ENCODE measurements around the gene LRCOL1. TPM values are rescaled to one million over a fixed set of nuclear protein-coding genes. Genes with fewer than 3 reads are reported as not detected.
A peak's percentile ranks its signal among the peaks of the same experiment; 100 is the strongest.

LRCOL1 gene
- total and polyA plus RNA-seq, 10 of the 15 experiments (the other 5 are each of a cell fraction or from before 2014, with no cell fraction given): not detected

- FAIRE-seq (no peak), DNase-seq (ENCODE audit: low read depth, low spot score) (no peak), ATAC-seq (no peak)
- in situ Hi-C loops (cut with MboI): no loop called here
- ChIA-PET SMC1A (ENCODE audit: uncharacterized antibody, unreplicated experiment) (no interaction called here), POLR2A (no interaction called here), CTCF (no interaction called here), RAD21 (ENCODE audit: unreplicated experiment) (no interaction called here)
- Histone ChIP-seq H3K4me3 (no peak overlapping the region), H3K27ac (ENCODE audit: control insufficient read depth, insufficient read depth) (no peak overlapping the region), H2AFZ (ENCODE audit: control insufficient read depth, low read depth, low read length) (no peak overlapping the region), H3K27me3 (replicated peaks in 1 of 2; ENCODE audit: control insufficient read depth in 2 of 2, insufficient read depth in 2 of 2, low read length in 1 of 2) (no peaks in the 10 kb centered on the region), H3K4me1 (ENCODE audit: control insufficient read depth, insufficient read depth, low read length) (no peaks in the 10 kb centered on the region), H3K9me3 (replicated peaks; ENCODE audit: control insufficient read depth, insufficient read depth, low read length) (no peaks in the 10 kb centered on the region), H3K36me3 (ENCODE audit: control insufficient read depth in 2 of 2, insufficient read depth in 2 of 2, low read length in 1 of 2) (no peaks in the 10 kb centered on the region), H3K79me2 (ENCODE audit: control insufficient read depth, insufficient read depth, low read length) (no peaks in the 10 kb centered on the region), H4K20me1 (ENCODE audit: control insufficient read depth, insufficient read depth) (no peaks in the 10 kb centered on the region), H3K9ac (ENCODE audit: control insufficient read depth, insufficient read depth, low read length) (no peak overlapping the region), H3K4me2 (ENCODE audit: control insufficient read depth, insufficient read depth) (no peak overlapping the region)
- intact Hi-C loops (cut with micrococcal nuclease; ENCODE audit: unreplicated experiment): no loop called here
- no TSS peak for BruUV-seq (replicated peaks)
- WGBS (ENCODE audit: insufficient coverage, insufficient replicate concordance, low lambda C conversion rate, missing lambda C conversion rate): 94% methylated on average over 24 of the region's 24 CpGs
- no peak for TF ChIP-seq SUZ12 (IDR thresholded peaks at IDR 0.05; ENCODE audit: unreplicated experiment)
- TF ChIP-seq POLR2A (IDR thresholded peaks at IDR 0.05; ENCODE audit: low read depth, low read length): peak; percentile 7; the same call in 1 of the 2 replicates
These were observed 25.2 kb downstream of the LRCOL1 start for GRCh38 chr12:132585177-132585576.

GRCh38 chr12:132584429-132584828 lies 26.0 kb downstream of the LRCOL1 start:
- H3K4me2 ChIP-seq (ENCODE audit: control insufficient read depth, insufficient read depth): no peak overlapping the region
- H3K27me3 ChIP-seq (replicated peaks in 1 of 2; ENCODE audit: control insufficient read depth in 2 of 2, insufficient read depth in 2 of 2, low read length in 1 of 2): no peaks in the 10 kb centered on the region
- H3K27ac ChIP-seq (ENCODE audit: control insufficient read depth, insufficient read depth): no peak overlapping the region
- ChIA-PET POLR2A (no interaction called here), SMC1A (ENCODE audit: uncharacterized antibody, unreplicated experiment) (no interaction called here), RAD21 (ENCODE audit: unreplicated experiment) (no interaction called here), CTCF (no interaction called here)
- H3K4me3 ChIP-seq: no peak overlapping the region
- H3K4me1 ChIP-seq (ENCODE audit: control insufficient read depth, insufficient read depth, low read length): no peaks in the 10 kb centered on the region
- no peaks in the 10 kb centered on the region for H3K36me3 ChIP-seq (ENCODE audit: control insufficient read depth in 2 of 2, insufficient read depth in 2 of 2, low read length in 1 of 2)
- no peak for DNase-seq (ENCODE audit: low read depth, low spot score)
- in situ Hi-C loops (cut with MboI): no loop called here
- H3K79me2 ChIP-seq (ENCODE audit: control insufficient read depth, insufficient read depth, low read length): no peaks in the 10 kb centered on the region
- no peaks in the 10 kb centered on the region for H4K20me1 ChIP-seq (ENCODE audit: control insufficient read depth, insufficient read depth)
- intact Hi-C loops (cut with micrococcal nuclease; ENCODE audit: unreplicated experiment): no loop called here
- no peak for ATAC-seq
- H3K9ac ChIP-seq (ENCODE audit: control insufficient read depth, insufficient read depth, low read length): no peak overlapping the region
- H2AFZ ChIP-seq (ENCODE audit: control insufficient read depth, low read depth, low read length): no peak overlapping the region
- 79% methylated on average over 13 of the region's 14 CpGs for whole genome bisulfite sequencing (ENCODE audit: insufficient coverage, insufficient replicate concordance, low lambda C conversion rate, missing lambda C conversion rate)
- FAIRE-seq: no peak
- BruUV-seq (replicated peaks): no TSS peak
- H3K9me3 ChIP-seq (replicated peaks; ENCODE audit: control insufficient read depth, insufficient read depth, low read length): no peaks in the 10 kb centered on the region
- TF ChIP-seq CBX3 (IDR thresholded peaks at IDR 0.05; ENCODE audit: borderline replicate concordance, low read depth) (no peak), ZZZ3 (IDR thresholded peaks at IDR 0.05; ENCODE audit: control insufficient read depth, insufficient read length, low read depth) (no peak), EGR1 (IDR thresholded peaks at IDR 0.05; ENCODE audit: borderline replicate concordance in 1 of 2, low read depth in 2 of 2, low read length in 2 of 2) (no peak), NRF1 (conservative IDR thresholded peaks at IDR 0.05; ENCODE audit: low read depth, low read length) (no peak), BHLHE40 (IDR thresholded peaks at IDR 0.05; ENCODE audit: borderline replicate concordance in 1 of 2, low read depth in 2 of 2, low read length in 1 of 2) (no peak), NFXL1 (IDR thresholded peaks at IDR 0.05; ENCODE audit: borderline replicate concordance) (no peak), TAF1 (IDR thresholded peaks at IDR 0.05; ENCODE audit: borderline replicate concordance, low read depth, low read length) (no peak), CUX1 (IDR thresholded peaks at IDR 0.05; ENCODE audit: insufficient replicate concordance, low read depth, low read length) (no peak), MXI1 (IDR thresholded peaks at IDR 0.05; ENCODE audit: low read depth, low read length) (no peak)
